Islet precursor cell (in vitro differentiated cells): Measurements from ENCODE around the gene RAMACL.
"Not testable (repeated sequence)": the region's sequence is repeated elsewhere in the genome, so short reads cannot be mapped to it uniquely, and the experiment has no call there.

Experiments
- DNase-seq: peaks from one replicate; pipeline ENCODE4 v3.0.0-alpha.2; 2018

The RAMACL gene

DNA sequence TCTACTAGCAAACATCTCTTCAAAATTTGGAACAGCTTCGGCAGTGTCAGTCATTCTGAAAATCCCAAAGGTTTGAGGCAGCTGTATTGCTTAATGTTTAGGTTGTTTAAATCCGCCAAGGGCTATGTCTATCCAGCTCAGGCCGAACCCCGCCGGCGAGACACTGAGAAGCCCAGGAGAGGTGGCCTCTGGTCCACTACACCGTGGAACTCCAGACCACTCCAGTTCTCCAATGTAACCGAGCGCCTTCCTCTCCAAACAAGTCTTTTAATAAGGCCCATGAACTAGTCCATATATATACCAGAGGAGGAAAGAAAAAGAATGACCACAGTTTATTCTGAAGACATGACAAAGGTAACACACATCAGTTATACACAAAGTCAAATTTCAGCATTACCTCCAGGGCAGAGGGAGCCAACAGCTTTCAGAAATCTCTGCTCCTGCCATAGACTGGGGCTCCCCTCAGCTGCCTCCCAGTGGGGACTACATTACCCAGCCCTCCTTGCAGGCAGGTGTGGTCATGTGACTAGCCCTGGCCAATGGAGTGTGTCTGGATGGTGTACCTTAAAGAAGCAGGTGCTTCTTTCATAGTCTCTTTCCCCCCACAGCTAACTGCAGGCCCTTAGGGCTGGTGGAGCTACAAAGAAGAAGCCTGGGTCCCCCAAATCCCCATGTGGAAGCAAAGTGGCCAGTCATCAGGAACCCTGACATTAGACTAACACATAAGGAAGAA, at the start of gene RAMACL:
RAMACL (minus strand) TSS at position 255 of the 733 bp plus-strand sequence; CDS start at position 54, 201 bp downstream.
- no peak for DNase-seq

GRCh38 chr6:166635013-166635970, 48.8 kb upstream of the RAMACL start:
- peak; percentile 43 for DNase-seq

GRCh38 chr6:166634581-166634980, 48.1 kb upstream of the RAMACL start:
- DNase-seq = not testable (repeated sequence)

GRCh38 chr6:166633732-166634535, 47.5 kb upstream of the RAMACL start:
- DNase-seq = no peak

DNA sequence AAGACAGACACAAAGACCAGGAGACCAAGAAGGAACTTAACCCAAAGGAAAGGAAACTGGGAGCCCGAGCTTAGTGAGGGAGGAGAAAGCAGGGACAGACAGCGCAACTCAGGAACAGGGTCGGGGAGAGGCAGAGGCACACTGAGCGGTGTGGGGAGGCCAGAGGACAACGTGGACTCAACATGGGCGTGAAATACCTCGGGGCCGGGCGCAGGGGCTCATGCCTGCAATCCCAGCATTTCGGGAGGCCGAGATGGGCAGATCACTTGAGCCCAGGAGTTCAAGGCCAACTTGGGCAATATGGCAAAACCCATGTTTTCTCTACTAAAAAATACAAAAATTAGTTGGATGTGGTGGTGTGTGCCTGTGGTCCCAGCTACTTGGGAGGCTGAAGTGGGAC, 46.3 kb upstream of the RAMACL start:
- DNase-seq = no peak

GRCh38 chr6:166630462-166630861, 44.0 kb upstream of the RAMACL start:
- DNase-seq = no peak

GRCh38 chr6:166629628-166630027, 43.1 kb upstream of the RAMACL start:
- DNase-seq = no peak

DNA sequence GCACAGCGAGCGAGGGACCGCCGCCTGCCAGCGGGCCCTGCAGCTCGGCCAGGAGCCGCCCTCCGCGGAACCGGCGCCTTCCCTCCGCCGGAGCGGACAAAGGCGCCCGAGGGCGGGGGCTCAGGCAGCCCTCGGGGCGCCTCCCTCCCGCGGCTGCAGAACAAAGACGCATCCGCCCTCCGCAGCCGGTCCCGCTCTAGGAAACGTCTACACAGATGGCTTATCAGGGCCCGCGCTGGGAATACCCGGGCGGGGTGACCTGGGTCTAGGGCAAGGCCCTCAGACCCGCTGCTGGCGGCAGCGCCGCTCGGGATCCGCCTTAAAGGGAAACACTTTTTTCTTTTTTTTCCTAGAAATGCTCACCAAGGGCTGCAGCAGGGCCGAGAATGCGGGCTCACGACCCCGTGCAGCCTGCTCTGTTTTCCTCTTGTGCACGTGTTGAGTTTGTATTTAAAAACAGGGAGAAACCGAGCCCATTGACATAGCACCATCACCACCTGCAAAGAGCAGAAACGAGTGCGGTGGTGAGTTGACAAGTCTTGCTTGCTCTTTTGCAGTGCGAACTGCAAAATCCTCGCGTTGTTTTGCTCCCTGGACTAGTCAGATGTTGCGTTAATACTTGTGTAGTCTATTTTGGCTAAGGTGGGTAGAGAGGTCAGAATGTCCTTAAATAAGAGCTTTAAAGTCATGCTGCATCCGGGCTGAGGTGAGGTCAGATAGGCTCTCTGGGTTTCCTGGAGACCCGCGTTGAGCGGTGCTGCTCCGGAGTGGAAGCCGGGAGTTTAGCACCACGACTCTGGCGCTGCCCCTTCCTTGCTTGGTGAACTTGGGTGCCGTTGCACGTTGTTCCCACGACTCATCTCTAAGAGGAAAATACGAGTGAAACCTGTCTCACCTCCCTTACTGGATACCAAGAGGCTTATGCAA, 41.7 kb upstream of the RAMACL start:
- DNase-seq = peak; percentile 80

DNA sequence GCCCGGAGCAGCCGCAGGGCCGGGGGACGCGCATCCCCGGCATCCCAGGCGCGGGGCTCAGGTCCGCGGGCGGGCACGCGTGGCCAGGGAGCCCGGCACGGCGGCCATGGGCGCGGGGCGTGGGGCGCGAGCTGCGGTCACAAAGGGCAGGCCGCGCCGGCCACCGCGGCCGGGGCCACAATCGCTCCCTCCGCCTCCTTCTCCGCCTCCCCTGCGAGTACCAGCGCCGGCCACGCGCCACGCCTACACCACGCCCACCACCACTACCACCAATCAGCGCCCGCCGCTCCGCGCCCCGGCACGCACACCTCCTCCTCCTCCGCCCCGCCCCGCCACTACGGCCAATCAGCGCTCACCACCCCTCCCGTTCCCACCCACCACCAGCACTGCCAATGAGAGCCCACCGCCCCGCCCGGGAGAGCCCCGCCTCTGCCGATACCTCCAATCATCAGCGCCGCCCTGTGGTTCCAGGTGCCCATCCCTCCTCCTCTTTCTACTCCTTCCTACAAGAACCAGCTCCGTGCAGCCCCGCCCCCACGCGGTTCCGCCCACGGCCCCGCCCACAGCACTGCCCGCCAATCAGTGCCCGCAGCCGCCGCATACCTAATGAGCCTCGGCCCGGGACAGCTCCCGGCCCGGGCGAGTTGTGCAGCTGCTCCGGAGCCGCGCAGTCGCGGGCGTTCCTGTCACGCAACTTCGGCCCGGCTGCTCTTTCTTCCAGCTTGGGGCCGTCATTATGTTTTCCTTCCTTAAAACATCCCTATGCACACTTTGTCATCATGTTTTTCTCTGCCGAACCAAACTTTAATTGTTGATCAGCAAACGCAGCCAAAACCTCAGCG, 40.8 kb upstream of the RAMACL start, which contains the start of gene RPS6KA2:
RPS6KA2 (minus strand) TSS at position 219 of the 842 bp plus-strand sequence. CDS start 232 bp downstream, outside the sequence.
- DNase-seq = peak; percentile 100

GRCh38 chr6:166626177-166627032, 39.9 kb upstream of the RAMACL start:
- peak; percentile 70 for DNase-seq

DNA sequence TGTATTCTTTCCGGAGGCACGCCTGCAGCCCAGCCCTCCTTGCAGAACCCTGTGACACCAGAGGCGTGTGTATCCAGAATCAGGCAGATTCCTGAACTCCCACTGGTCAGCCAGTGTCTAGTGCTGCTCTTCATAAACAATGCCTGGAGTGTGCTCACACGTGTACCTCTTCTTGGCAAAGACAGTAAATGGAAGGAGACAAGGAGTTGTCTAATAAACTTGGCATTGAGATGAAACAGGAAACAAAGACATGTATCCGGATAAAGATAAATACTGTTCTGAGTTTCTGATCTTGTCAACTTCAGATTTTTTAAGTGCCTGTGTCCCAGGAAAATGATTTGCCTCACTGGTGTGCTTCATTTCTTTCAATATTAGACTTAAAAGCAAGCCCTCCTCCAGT, 38.9 kb upstream of the RAMACL start:
- no peak for DNase-seq

DNA sequence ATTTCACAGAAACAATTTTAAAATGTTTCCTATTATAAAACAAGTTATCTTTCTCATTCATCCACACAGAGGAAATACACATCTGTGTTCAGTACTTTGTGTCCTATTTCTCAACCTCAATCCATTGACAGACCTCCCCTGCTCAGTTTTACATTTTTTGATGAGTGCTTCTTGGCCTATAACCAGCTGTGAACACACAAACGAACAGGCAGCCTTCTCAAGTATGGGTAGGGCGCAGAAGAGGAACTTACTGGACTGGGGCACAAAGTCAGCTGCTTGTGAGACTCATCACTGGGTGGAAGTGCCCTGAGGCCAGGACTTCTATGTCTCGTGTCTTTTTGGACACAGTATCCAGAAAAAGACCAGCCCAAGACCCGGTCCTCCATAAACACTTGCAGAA, 37.8 kb upstream of the RAMACL start:
- DNase-seq = no peak

DNA sequence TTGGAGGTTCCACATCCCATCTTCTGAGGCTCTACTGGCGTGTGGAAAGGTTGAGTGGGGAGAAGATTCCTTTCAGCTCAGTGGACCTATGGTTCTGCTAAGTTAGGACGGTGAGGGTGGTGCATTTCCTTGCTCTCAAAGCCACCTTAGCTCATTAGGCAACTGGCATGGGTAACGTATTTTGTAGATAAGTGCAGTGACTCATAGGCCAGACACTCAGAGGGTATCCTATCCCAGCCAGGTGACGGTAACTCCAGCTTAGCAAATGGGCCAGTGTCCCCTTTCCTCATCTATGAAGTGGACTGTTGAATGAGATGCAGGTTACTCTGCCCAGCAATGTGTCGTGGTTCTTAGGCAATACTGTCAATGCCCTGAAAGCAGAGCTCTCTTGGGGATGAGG, 36.8 kb upstream of the RAMACL start:
- no peak for DNase-seq

DNA sequence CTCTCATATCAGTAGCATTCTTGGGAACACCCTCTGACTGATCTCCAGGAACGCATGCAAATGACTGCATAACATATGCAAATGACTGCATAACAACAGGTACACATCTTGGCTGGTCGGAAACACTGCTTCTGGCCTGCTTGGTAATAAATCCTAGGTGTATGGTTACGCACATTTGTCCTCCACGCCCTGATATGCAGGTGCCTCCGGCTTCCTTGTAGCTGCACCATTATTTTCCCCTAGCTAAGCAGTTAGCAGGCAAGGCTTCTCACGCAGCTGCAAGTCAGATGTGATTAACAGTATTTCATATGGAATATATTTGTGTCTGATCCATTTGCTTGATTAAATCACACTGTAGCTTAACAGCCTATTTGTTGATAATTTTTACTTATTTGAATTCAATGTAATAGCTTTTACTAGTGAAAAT, 34.6 kb upstream of the RAMACL start:
- no peak for DNase-seq

DNA sequence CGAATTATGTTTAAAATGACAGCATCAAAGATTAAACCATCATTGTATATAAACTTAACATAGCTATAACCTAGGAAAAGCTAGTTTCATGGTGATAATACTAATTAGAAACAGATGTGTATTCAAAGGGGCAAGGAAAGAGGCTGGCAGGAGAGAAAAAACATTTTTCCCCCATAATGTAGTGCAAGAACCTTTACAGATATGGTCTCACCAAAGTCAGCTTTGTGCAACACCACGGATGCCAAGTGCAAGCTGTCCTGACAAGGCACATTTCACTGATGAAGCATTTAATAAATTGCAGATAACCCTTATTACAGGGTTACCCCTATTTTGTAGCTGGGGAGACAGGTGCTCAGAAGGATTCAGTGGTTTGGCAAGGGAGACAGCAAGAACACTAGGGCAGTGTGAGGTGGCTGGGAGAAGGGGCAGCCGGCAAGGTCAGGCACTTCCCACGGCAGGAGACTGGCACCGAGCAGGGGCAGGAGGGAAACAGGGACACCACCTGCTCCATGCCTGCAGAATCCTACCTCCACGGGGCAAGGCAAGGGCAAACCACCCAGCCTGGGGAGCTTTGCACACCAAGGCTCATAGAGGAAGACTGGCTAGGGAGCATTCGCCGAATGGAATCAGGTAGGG, 34.1 kb upstream of the RAMACL start:
- DNase-seq = no peak

DNA sequence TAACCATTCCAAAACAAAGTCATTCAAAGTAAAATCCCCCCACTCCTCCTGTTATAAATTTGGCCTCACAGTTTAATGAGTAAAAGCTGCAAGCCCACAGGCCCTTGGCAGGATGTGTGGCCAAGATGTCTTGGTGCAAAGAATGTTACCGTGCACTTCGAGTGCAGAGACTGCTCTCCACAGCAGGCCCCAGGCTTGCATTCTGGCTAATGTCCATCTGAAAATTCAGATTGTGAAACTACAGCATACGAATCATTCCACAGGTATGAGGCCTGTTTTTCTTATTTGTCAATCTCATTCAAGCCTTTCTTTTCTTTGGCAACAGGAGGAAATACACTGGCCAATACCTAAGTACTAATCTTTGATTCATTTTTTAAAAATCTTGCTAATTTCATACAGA, 33.4 kb upstream of the RAMACL start:
- peak; percentile 70 for DNase-seq

GRCh38 chr6:166618866-166619761, 32.6 kb upstream of the RAMACL start:
- no peak for DNase-seq

- no peak for DNase-seq
These were observed 31.8 kb upstream of the RAMACL start for GRCh38 chr6:166618251-166618650.
